HG03280 (cell line): ENCODE measurements around the gene SMAP1.
A peak's percentile ranks its signal among the peaks of the same experiment; 100 is the strongest.
"Not testable (repeated sequence)": the region's sequence is repeated elsewhere in the genome, so short reads cannot be mapped to it uniquely, and the experiment has no call there.

Experiments
- ATAC-seq: cut with Tn5 transposase; IDR thresholded peaks from one replicate; pipeline ENCODE4 v1.9.1; 2021; ENCODE audit warnings: mild to moderate bottlenecking, moderate library complexity; ENCODE audit not compliant: unreplicated experiment

Gene SMAP1

DNA sequence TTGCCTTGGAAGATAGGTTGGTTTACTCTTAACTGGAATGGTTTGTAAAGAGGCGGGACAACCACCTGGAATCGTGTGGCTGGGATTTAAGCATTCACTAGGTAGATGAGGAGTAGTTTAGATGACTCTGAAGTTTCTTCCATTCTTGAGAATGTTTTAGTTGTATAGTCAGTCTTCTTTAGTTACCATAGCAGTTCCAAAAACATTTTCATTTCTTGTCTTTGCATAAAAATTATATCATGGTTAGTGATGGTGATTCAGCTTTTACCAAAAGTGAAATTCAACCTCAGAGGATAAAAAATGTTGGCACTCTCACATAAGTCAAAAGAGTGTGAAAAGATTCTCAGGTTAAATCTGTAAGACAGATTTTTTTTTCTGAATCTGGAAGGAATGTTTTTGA, 70.3 kb downstream of the SMAP1 start:
- no peak for ATAC-seq

GRCh38 chr6:70739534-70739933, 71.9 kb downstream of the SMAP1 start:
- ATAC-seq: no peak

DNA sequence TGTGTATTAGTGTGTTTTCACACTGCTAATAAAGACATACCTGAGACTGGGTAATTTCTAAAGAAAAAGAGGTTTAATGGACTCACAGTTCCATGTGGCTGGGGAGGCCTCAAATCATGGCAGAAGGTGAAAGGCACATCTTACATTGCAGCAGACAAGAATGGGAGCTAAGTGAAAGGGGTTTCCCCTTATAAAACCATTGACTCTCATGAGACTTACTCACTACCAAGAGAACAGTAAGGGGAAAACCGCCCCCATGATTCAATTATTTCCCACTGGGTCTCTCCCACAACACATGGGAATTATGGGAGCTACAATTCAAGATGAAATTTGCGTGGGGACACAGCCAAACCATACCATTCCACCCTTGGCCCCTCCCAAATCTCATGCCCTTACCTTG, 73.1 kb downstream of the SMAP1 start:
- not testable (repeated sequence) for ATAC-seq

DNA sequence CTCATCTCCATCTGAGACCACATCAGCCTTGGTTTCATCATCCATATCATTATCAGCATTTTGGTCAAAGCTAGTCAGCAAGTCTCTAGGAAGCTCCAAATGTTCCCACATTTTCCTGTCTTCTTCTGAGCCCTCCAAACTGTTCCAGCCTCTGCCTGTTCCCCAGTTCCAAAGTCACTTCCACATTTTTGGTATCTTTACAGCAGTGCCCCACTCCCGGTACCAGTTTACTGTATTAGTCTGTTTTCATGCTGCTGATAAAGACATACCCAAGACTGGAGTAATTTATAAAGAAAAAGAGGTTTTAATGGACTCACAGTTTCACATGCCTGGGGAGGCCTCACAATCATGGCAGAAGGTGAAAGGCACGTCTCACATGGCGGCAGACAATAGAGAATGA, 74.8 kb downstream of the SMAP1 start:
- not testable (repeated sequence) for ATAC-seq

DNA sequence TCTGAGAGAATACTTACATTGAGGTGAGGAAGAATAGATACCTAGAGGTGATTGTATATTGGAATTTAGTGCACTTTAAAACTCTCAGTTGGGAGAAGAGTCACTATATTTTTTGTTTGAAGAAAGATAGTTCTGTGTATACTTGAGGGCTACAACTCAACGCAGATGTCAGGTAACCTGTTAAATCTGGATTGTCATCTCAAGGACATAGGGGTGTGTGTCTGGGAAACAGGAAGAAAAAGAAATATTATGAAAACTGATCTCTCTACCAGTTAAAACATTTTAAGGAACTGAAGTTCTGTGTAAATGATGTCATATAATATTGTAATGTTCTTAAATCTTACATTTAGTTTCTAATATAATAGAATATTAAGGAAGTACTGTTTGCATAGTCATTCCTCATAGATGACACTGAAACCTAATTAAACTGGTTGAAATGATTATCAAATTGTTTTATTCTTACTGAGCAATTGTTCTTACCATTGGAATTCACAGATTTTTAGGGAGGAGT, 86.2 kb downstream of the SMAP1 start:
- no peak for ATAC-seq

DNA sequence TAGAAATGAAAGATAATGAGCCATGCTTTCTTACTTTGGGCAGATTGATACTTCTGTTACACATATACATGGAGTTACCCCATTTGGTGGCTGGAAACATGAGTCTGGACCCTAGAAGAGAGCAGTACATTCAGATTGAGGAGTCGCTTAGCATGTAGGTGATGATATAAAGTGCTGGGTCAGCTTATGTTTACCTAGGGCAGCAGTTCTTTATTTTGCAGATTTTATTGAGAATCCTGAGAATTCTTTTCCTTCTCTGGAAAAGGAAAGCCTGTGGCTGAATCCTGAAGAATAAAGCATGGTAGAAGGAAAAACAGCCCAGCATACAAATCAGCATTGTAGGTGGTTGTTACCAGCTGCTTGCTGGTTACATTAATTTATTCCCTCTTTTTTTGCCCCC, 91.2 kb downstream of the SMAP1 start:
- ATAC-seq: no peak

DNA sequence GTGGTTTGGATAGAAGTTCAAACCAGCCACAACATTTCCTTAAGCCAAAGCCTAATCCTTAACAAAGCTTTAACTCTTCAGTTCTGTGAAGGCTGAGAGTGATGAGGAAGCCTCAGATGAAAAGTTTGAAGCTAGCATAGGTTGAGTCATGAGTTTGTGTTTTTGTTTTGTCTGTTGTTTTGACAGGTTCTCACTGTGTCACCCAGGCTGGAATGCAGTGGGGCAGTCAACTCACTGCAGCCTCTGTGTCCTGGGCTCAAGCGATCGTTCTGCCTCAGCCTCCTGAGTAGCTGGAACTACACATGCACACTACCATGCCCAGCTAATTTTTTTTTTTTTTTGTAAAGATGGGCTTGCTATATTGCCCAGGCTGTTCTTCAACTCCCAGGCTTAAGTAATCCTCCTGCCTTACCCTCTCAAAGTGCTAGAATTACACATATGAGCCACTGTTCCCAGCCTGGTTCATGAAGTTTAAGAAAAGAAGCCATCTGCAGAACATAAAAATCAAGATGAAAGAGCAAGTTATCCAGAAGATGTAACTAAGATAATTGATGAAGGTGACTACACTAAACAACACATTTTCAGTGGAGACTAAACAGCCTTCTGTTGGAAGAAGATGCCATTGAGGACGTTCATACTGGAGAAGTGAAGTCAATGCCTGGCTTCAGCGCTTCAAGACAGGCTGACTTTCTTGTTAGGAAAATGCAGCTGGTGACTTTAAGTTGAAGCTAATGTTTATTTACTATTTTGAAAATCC, 96.2 kb downstream of the SMAP1 start:
- no peak for ATAC-seq

- no peak for ATAC-seq
Observed at GRCh38 chr6:70764706-70765105, 97.0 kb downstream of the SMAP1 start.

DNA sequence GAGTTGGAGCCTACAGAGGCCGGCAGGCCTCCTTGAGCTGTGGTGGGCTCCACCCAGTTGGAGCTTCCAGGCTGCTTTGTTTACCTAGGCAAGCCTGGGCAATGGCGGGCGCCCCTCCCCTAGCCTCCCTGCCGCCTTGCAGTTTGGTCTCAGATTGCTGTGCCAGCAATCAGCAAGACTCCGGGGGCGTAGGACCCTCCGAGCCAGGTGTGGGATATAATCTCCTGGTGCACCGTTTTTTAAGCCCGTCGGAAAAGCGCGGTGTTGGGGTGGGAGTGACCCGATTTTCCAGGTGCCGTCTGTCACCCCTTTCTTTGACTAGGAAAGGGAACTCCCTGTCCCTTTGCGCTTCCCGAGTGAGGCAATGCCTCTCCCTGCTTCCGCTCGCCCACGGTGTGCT, 103.7 kb downstream of the SMAP1 start:
- ATAC-seq: not testable (repeated sequence)

DNA sequence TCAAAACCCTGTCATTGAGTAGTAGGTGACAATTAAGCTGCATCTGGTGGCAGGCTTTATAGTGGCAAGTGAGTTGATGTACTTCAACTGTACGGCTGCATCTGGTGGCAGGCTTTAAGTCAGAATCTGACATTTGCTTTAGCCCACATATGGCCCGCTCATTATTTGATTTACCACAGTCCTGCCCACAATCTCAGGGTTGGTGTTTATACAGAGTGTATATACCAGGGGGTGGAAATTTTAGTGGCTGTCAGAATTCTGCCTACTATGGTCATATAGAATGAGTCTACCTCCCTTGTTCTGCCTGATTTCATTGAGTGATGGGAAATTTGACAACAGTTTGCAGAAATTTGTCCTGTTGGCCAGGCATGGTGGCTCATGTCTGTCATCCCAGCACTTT, 112.3 kb downstream of the SMAP1 start:
- ATAC-seq: no peak

GRCh38 chr6:70790483-70791224, 123.0 kb downstream of the SMAP1 start:
- no peak for ATAC-seq

GRCh38 chr6:70797625-70798024, 129.9 kb downstream of the SMAP1 start:
- peak; percentile 98 for ATAC-seq

DNA sequence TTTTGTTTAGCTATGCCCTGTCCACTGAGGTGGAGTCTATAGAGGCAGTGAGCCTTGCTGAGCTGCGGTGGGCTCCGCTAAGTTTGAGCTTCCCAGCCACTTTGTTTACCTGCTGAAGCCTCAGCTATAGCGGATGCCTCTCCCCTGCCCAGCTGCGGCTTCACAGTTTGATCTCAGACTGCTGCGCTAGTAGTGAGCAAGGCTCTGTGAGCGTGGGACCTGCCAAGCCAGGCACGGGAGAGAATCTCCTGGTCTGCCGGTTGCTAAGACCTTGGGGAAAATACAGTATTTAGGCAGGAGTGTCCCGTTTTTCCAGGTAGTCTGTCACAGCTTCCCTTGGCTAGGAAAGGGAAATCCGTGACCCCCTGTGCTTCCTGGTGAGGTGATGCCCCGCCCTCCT, 138.4 kb downstream of the SMAP1 start:
- ATAC-seq: no peak

DNA sequence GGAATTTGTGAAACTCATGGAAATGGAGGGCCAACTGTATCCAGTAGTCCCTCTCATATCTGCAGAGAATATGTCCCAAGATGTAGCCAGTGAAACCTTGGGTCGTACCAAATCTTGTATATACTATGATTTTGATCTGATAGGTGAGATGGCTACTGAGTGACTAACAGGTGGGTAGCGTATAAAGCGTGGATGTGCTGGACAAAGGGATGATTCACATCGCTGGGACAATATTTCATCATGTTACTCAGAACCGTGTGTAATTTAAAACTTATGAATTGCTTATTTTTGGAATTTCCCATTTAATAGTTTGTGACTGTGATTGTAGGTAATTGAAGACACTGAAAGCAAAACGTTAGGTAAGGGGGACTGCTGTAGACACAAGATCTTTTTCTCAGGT, 144.1 kb downstream of the SMAP1 start:
- no peak for ATAC-seq

DNA sequence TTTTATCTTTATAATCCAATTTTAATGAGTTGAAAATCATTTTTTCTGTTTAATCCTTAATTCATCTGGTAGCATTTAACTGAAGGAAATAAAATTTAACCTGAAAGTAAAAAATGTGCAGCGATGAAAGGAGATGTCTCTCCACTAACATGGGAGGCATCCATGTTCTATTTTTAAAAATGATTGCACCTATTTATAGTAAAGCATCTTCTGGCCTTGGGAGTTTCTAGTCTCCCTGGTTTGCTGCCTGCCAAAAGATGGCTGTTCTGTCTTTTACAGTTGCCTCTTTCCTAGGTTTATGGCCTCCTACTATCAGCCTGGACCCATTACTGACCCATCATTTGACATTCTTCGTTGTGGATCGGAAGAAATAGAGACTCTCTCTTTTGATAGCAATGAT, 146.2 kb downstream of the SMAP1 start:
- no peak for ATAC-seq

DNA sequence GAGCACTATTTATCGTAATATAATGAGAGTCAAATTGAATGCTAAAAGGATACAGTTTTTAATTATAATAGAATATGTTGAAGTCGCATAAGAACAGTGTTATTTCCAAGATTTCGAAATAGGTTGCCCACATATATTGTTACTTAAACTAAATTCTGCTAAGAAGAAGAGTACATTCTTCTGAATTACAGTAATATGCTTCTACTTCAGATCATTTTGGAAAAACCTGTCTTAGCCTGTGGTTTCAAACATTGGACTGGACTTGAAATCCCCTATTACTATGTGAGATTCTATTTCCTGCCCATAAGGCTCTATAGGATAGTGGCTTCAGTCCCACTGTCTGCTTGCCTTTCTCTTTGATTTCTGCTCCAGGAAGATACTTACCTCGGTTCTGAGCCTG, 152.0 kb downstream of the SMAP1 start:
- no peak for ATAC-seq

DNA sequence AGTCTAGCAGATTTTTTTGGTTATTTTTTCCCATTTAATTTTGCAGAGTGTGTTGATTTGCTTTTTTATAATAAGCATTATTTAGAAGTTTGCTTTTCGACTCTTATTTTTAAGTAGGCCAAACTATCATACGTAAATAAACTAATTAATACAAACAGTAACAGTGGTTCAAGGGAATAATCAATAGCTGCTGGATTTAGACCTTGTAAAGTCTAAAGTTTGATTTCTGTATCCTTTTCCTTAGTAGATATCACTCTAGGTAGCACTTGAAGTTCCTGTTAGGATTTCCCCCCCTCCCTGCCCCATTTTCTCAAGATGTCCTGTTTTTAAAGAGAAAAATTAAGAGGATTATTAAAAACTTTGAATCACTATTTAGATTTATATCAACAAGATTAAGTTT, 153.1 kb downstream of the SMAP1 start:
- ATAC-seq: no peak

GRCh38 chr6:70821751-70822150, 154.1 kb downstream of the SMAP1 start:
- no peak for ATAC-seq

DNA sequence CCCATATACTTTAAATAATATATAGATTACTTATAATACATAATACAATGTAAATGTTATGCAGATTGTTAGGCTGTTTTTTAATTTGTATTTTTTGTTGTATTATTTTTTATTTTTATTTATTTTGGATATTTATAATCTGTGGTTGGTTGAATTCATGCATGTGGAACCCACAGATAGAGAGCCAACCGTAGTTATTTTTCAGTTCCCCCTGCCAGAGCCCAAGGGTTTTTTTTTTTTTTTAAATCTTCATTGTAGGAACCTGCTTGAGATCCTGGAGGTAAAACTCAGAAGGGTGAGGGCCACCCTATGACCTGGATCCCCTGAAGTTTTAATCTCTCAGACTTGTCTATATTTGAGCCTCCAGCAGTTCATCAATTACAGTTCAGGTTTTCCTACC, 156.0 kb downstream of the SMAP1 start:
- no peak for ATAC-seq

- ATAC-seq: no peak
Observed at GRCh38 chr6:70831427-70831826, 163.7 kb downstream of the SMAP1 start.

GRCh38 chr6:70834520-70834919, 166.8 kb downstream of the SMAP1 start:
- no peak for ATAC-seq

DNA sequence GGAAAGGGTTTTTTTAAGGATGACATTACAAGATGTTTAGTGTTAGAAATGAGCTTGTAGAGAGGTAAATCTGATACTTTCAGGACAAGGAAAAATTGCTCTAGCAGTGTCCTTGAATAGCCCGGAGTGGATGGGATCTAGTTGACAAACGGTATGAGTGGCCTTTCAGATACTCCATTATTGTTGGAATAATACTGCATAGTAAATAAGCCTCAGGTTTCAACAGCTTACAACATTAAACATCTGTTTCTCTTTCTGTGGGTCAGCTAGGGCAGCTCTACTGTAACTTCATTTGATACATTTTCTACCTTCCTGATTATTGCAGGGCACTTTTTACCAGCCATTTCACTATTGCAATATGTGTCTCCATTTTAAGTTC, 171.2 kb downstream of the SMAP1 start:
- ATAC-seq: no peak
